Karpas-422 (cell line): ENCODE data around the gene CFI. TPM values are rescaled to one million over a fixed set of nuclear protein-coding genes. Genes with fewer than 3 reads are reported as not detected.

Experiments
- DNase-seq: peaks from one replicate; pipeline ENCODE4 v3.0.0-alpha.2; 2015
- H2AFZ ChIP-seq: fragments of 200-600 bp; sonication (generic); 2 replicates; pipeline ENCODE4 v1.6.1; 2014; ENCODE audit warnings: antibody characterized with exemption, low read length, mixed read lengths
- H3K27ac ChIP-seq: fragments of 200-600 bp; sonication (generic); 2 replicates; pipeline ENCODE4 v1.5.1; 2014; ENCODE audit warnings: mild to moderate bottlenecking, low read length, moderate library complexity
- H3K27me3 ChIP-seq: fragments of 200-600 bp; sonication (generic); 2 replicates; pipeline ENCODE4 v1.6.1; 2014; ENCODE audit warnings: low read length, mixed read lengths
- H3K36me3 ChIP-seq: fragments of 200-600 bp; sonication (generic); 2 replicates; pipeline ENCODE4 v1.6.1; 2014; ENCODE audit warnings: low read length, mixed read lengths; ENCODE audit not compliant: insufficient read depth
- H3K4me1 ChIP-seq: fragments of 200-600 bp; sonication (generic); 2 replicates; pipeline ENCODE4 v1.6.1; 2014; ENCODE audit warnings: mild to moderate bottlenecking, low read length, mixed read lengths
- H3K4me2 ChIP-seq: fragments of 200-600 bp; sonication (generic); 2 replicates; pipeline ENCODE4 v1.6.1; 2014; ENCODE audit warnings: low read length, low read depth, mild to moderate bottlenecking; ENCODE audit not compliant: poor library complexity, severe bottlenecking
- H3K4me3 ChIP-seq: fragments of 200-600 bp; sonication (generic); 2 replicates; pipeline ENCODE4 v1.5.1; 2014; ENCODE audit warnings: mild to moderate bottlenecking, antibody characterized with exemption, low read length, mixed read lengths
- H3K79me2 ChIP-seq: fragments of 200-600 bp; sonication (generic); 2 replicates; pipeline ENCODE4 v1.6.1; 2014; ENCODE audit warnings: mild to moderate bottlenecking, low read length, mixed read lengths
- H3K9ac ChIP-seq: fragments of 200-600 bp; sonication (generic); 2 replicates; pipeline ENCODE4 v1.6.0; 2014; ENCODE audit warnings: low read length
- H3K9me2 ChIP-seq: fragments of 200-600 bp; sonication (generic), shearing (Covaris generic); replicated peaks from 2 replicates; pipeline ENCODE4 v1.6.0; 2014; ENCODE audit warnings: mild to moderate bottlenecking, low read length, moderate library complexity; ENCODE audit not compliant: insufficient read depth
- H3K9me3 ChIP-seq: fragments of 300-700, 200-600 bp; sonication (generic); 2 replicates; pipeline ENCODE4 v1.6.1; 2014; ENCODE audit warnings: low read length, mixed read lengths
- H4K20me1 ChIP-seq: fragments of 200-600 bp; sonication (generic); 2 replicates; pipeline ENCODE4 v1.6.1; 2014; ENCODE audit warnings: mild to moderate bottlenecking, antibody characterized with exemption, low read length, low read depth; ENCODE audit not compliant: insufficient read depth
- total RNA-seq: library from RNA; depleted of rRNA; stranded (reverse); fragments of >200 nt; shearing (Covaris generic); gene quantifications from 2 replicates; pipeline ENCODE4 v1.2.3, GENCODE V29; 2014; ENCODE audit warnings: low replicate concordance; rRNA removed

The CFI gene
- total RNA-seq, result 0.79 TPM in 1 of 2 replicates, not detected in the other

DNA sequence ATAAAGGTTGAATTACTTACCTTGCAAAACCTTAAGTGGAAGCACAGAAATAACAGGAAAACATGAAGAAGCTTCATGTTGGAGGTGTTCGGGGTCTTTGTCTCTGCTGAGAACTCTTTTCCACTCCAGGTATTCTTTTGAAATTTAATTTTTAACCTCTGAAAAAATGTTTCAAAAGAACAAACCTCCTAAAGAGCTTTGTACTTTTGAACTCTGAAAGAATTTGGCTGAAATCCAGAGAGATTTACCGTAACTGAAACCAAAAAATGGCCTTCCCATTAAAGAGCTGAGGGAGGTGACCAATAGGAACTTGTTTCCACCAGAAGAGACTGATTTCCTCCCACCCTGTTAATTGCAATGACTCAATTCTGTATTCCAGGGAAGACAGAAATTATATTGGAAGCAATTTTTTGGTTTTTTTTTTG, at the start of gene CFI:
Gene CFI, minus strand, starts transcription at position 105 of the 425 bp plus-strand sequence. Its CDS starts 28 bp downstream, at position 77.
- H3K9me3 ChIP-seq, result no peaks in the 10 kb centered on the region
- no peaks in the 10 kb centered on the region for H3K9me2 ChIP-seq
- no peak within 1 kb of the TSS for H3K4me3 ChIP-seq
- no peaks in the 10 kb centered on the region for H3K4me1 ChIP-seq
- H4K20me1 ChIP-seq, result no peaks in the 10 kb centered on the region
- no peak within 1 kb of the TSS for H3K9ac ChIP-seq
- H3K27me3 ChIP-seq, result no peaks in the 10 kb centered on the region
- no peak within 1 kb of the TSS for H3K4me2 ChIP-seq
- H2AFZ ChIP-seq, result peak within 1 kb of the TSS; percentile 41; the same call in 1 of the 2 replicates
- no peak for DNase-seq
- H3K27ac ChIP-seq, result no peak within 1 kb of the TSS
- no peaks in the 10 kb centered on the region for H3K36me3 ChIP-seq
- no peaks in the 10 kb centered on the region for H3K79me2 ChIP-seq

DNA sequence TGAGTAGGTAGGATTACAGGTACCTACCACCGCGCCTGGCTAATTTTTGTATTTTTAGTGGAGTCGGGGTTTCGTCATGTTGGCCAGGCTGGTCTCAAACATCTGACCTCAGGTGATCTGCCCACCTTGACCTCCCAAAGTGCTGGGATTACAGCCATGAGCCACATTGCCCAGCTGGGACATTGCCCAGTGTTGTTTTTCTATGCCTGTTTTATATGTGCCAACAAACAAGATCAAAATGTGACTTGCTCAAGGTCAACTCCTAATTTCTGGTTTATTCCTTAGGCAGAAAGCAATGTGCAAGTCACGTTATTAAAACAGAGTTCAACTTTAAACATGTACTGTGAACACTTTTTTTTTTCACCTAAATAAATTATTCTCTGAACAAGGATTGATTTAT, 48.8 kb upstream of the CFI start:
- H3K9me2 ChIP-seq, result no peaks in the 10 kb centered on the region
- H3K27me3 ChIP-seq, result no peaks in the 10 kb centered on the region

DNA sequence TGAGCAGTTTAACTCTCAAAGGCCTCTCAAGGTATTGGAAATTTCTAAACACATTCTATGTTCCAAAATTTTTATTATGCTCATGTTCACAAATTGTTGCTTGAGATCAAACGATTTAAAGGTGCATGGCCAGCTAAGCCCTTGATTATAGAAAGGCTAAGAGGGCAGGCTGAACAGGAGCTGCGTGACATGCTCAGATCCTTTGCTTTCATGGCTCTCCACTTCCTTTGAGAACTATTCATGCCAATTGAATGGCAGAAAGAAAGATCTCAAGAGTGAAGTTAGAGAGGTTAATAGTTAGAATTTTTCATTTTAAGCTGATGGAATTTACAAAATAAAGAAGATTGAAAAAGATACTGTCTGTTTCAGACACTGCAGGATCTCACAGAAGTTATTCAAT, 46.7 kb upstream of the CFI start:
- no peaks in the 10 kb centered on the region for H3K4me1 ChIP-seq
- H2AFZ ChIP-seq, result no peak overlapping the region
- no peak overlapping the region for H3K27ac ChIP-seq
- no peaks in the 10 kb centered on the region for H3K9me3 ChIP-seq
- no peaks in the 10 kb centered on the region for H3K9me2 ChIP-seq
- H3K27me3 ChIP-seq, result no peaks in the 10 kb centered on the region
- no peak for DNase-seq
- H3K79me2 ChIP-seq, result no peaks in the 10 kb centered on the region
- H3K36me3 ChIP-seq, result no peaks in the 10 kb centered on the region
- H4K20me1 ChIP-seq, result no peaks in the 10 kb centered on the region
- H3K4me3 ChIP-seq, result no peak overlapping the region
- H3K4me2 ChIP-seq, result no peak overlapping the region
- H3K9ac ChIP-seq, result no peak overlapping the region

More for the DNA sequence above, 48.8 kb upstream of the CFI start:
- no peaks in the 10 kb centered on the region for H3K36me3 ChIP-seq
- no peak overlapping the region for H3K4me3 ChIP-seq
- no peak overlapping the region for H3K27ac ChIP-seq
- H3K4me1 ChIP-seq, result no peaks in the 10 kb centered on the region
- no peak overlapping the region for H3K4me2 ChIP-seq
- H3K79me2 ChIP-seq, result no peaks in the 10 kb centered on the region
- no peak overlapping the region for H3K9ac ChIP-seq
- no peak overlapping the region for H2AFZ ChIP-seq
- no peaks in the 10 kb centered on the region for H4K20me1 ChIP-seq
- DNase-seq, result no peak
- H3K9me3 ChIP-seq, result no peaks in the 10 kb centered on the region

DNA sequence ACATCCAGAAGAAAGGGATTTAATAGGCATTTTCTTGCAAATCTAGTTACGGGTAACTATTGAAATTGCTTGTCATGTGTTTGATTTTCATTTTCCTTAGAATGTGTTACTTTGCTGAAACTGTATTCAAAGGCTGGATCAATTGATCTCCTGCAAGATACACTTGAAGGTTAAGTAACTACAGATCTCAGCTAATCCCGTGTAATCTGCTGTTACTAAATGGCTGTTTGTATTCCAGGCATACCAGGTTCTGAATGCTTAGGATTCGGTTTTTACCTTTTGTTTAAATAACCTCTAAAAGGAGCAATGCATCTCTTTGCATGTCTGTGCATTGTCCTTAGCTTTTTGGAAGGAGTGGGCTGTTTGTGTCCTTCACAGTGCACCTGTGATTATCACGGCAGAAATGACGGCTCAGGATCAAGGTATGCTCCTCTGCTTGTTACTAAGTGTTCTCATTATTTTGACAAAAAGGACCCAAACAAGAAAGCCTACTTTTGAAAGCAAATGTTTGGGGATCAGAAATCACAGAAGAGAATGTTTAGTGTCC, 46.2 kb upstream of the CFI start, which contains the start of gene LRIT3:
Gene LRIT3, plus strand, starts transcription at position 212 of the 547 bp plus-strand sequence. Its CDS starts 95 bp downstream, at position 307.
- no peaks in the 10 kb centered on the region for H3K79me2 ChIP-seq
- H3K4me3 ChIP-seq, result no peak within 1 kb of the TSS
- no peaks in the 10 kb centered on the region for H3K4me1 ChIP-seq
- no peak for DNase-seq
- H3K27ac ChIP-seq, result no peak within 1 kb of the TSS
- H3K36me3 ChIP-seq, result no peaks in the 10 kb centered on the region
- no peak within 1 kb of the TSS for H3K4me2 ChIP-seq
- no peaks in the 10 kb centered on the region for H3K27me3 ChIP-seq
- no peaks in the 10 kb centered on the region for H3K9me3 ChIP-seq
- no peaks in the 10 kb centered on the region for H3K9me2 ChIP-seq
- no peak within 1 kb of the TSS for H2AFZ ChIP-seq
- H3K9ac ChIP-seq, result no peak within 1 kb of the TSS
- no peaks in the 10 kb centered on the region for H4K20me1 ChIP-seq

DNA sequence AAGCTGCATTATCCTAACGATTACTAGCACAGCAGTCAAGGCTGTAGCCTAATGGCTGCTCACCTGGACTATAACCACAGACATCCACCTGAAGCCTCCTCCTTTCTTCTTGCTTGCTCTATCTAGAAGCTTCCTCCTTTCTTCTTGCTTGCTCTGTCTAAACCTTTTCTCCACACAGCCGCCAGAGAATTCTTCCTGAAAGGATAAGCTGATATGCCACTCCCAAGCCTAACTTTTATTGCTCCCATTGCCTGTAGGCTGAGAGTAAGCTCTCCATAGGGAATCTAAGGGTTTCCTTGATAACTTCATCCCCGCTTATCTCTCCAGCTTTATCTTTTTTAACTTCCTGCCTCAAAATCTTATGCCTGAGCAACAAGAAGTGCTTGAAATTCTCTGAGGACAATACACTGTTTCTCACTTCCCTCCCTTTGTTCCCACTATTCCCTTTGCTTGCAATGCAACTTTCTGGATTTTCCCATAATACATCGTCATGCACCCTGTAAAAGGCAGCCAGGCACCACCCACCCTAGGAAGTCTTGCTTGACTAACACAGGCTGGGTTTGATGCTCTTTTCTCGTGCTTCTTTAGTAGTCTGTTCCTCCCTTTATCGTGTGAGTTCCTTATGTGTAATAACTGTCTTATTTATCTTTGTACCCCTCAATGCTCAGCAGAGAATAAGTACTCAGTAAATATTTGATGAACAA, 44.7 kb upstream of the CFI start:
- Histone ChIP-seq H3K9me3 (no peaks in the 10 kb centered on the region), H3K4me2 (no peak overlapping the region), H3K4me3 (no peak overlapping the region), H3K9ac (no peak overlapping the region), H4K20me1 (no peaks in the 10 kb centered on the region), H3K79me2 (no peaks in the 10 kb centered on the region), H3K9me2 (no peaks in the 10 kb centered on the region), H3K4me1 (no peaks in the 10 kb centered on the region), H3K36me3 (no peaks in the 10 kb centered on the region), H3K27ac (no peak overlapping the region), H3K27me3 (no peaks in the 10 kb centered on the region), H2AFZ (no peak overlapping the region)
- no peak for DNase-seq

DNA sequence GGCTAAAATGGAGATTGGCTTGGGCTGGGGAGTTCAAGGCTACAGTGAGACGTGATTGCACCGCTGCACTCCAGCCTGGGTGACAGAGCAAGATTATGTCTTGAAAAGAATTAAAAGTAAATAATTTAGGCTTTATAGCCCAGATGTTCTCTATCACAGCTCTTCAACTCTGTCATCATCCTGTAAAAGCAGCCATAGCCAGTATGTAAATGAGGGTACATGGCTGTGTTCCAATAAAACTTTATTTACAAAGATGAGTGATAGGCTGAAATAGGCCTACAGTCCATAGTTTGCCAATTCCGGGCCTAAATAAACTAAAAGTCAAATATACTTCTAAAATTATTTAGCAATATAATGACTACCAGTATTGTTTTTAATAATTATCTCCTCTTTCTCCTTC, 35.2 kb upstream of the CFI start:
- Histone ChIP-seq H3K79me2 (no peaks in the 10 kb centered on the region), H3K9me3 (no peaks in the 10 kb centered on the region), H3K9me2 (no peaks in the 10 kb centered on the region), H3K9ac (no peak overlapping the region), H4K20me1 (no peaks in the 10 kb centered on the region), H3K4me1 (no peaks in the 10 kb centered on the region), H3K27ac (no peak overlapping the region), H3K36me3 (no peaks in the 10 kb centered on the region), H3K4me3 (no peak overlapping the region), H2AFZ (no peak overlapping the region), H3K4me2 (no peak overlapping the region), H3K27me3 (no peaks in the 10 kb centered on the region)
- DNase-seq, result no peak

DNA sequence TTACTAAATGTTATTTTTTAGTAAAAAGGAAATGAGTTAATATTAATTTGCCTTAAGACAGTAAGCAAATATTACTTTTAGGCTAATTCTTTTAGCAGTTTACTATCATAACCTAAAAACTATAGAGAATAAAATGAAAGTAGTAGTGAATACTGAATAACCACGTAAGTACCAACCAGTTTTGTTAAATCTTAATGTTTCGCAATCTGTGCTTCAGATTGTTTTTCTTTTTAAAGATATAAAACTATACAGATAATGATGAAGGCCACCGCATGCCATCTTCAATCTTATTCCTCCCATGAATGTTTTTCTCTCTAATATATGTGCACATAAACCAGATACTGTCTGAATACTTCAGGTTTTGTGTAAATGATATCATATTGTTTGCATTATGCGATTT, 32.0 kb upstream of the CFI start:
- H3K4me1 ChIP-seq, result no peaks in the 10 kb centered on the region
- no peak overlapping the region for H3K9ac ChIP-seq
- H3K4me3 ChIP-seq, result no peak overlapping the region
- H3K79me2 ChIP-seq, result no peaks in the 10 kb centered on the region
- no peaks in the 10 kb centered on the region for H3K9me3 ChIP-seq
- no peaks in the 10 kb centered on the region for H3K9me2 ChIP-seq
- no peak for DNase-seq
- no peak overlapping the region for H3K27ac ChIP-seq
- H4K20me1 ChIP-seq, result no peaks in the 10 kb centered on the region
- H3K4me2 ChIP-seq, result no peak overlapping the region
- no peaks in the 10 kb centered on the region for H3K27me3 ChIP-seq
- H3K36me3 ChIP-seq, result no peaks in the 10 kb centered on the region
- H2AFZ ChIP-seq, result no peak overlapping the region

DNA sequence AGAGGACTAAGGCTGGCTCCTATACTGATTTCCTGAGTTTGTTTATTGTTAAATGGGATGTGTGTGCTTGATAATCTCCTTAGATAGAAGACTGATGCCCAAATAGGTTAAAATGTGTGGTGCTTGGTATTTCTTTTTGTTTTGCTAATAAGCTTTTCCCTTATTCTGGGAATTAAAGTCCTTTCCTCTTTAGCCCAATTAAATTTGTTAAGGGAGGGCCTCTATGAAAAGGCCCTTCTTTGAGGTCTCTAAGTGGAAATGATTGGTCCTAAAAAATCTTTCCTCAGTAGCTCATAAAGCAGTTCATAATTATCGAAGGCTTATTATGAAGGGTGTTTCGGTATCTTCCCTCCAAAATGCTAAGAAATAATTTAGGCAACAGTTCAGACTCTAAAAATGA, 25.9 kb upstream of the CFI start, which contains the start of gene RRH:
Gene RRH, plus strand, starts transcription at position 301 of the 400 bp plus-strand sequence. Its CDS starts 56 bp downstream, at position 357.
- H3K4me1 ChIP-seq, result no peaks in the 10 kb centered on the region
- DNase-seq, result no peak
- peaks cover 28% of the 10 kb centered on the region; the same call in 1 of the 2 replicates for H3K36me3 ChIP-seq
- no peak within 1 kb of the TSS for H2AFZ ChIP-seq
- H3K4me3 ChIP-seq, result no peak within 1 kb of the TSS
- H3K4me2 ChIP-seq, result no peak within 1 kb of the TSS
- peaks cover 2% of the 10 kb centered on the region; the same call in 1 of the 2 replicates for H3K79me2 ChIP-seq
- no peaks in the 10 kb centered on the region for H3K9me3 ChIP-seq
- H3K27ac ChIP-seq, result no peak within 1 kb of the TSS
- no peaks in the 10 kb centered on the region for H4K20me1 ChIP-seq
- no peaks in the 10 kb centered on the region for H3K27me3 ChIP-seq
- H3K9me2 ChIP-seq, result no peaks in the 10 kb centered on the region
- H3K9ac ChIP-seq, result no peak within 1 kb of the TSS
